Adrenal gland (tissue), 5 donors: ENCODE data around the gene VPS54.
A peak's percentile ranks its signal among the peaks of the same experiment; 100 is the strongest.

Experiments
- CTCF ChIP-seq, 6 experiments: fragments of 450-650 bp in 4 of 6; fragments of 200-600 bp in 2 of 6; sonication (generic) in 1 of 6; IDR thresholded peaks; 1 replicate in 5 of 6; 2 replicates in 1 of 6; pipeline versions ENCODE4 v1.5.1 to v1.8.0; 2016 to 2021; ENCODE audit warnings: antibody characterized with exemption in 6 of 6, mild to moderate bottlenecking in 2 of 6, moderate library complexity in 1 of 6
- POLR2A ChIP-seq, 2 donors: fragments of 450-650 bp; IDR thresholded peaks; one replicate each; pipeline ENCODE4 v1.6.1; 2017; ENCODE audit warnings: antibody characterized with exemption in 2 of 2, mild to moderate bottlenecking in 2 of 2, moderate library complexity in 1 of 2
- donor health status: DM: no; HTN: no; CAD: no.

- TF ChIP-seq POLR2A (IDR thresholded peaks at IDR 0.05), result peak; percentile 15 to 87
- TF ChIP-seq CTCF (IDR thresholded peaks at IDR 0.05), result no peak
Measured at GRCh38 chr2:63842149-63843061, 176.8 kb downstream of the VPS54 start.
